Hematopoietic multipotent progenitor cell treated with erythropoietin and hydrocortisone succinate and interleukin-3 and kit ligand, for 15 days (in vitro differentiated cells): Measurements from ENCODE around the gene NEUROD1.

Experiments
- DNase-seq: peaks from one replicate; pipeline ENCODE4 v3.0.0-alpha.2; 2015; ENCODE audit warnings: low spot score

Gene NEUROD1

GRCh38 chr2:181632733-181633401, 47.5 kb downstream of the NEUROD1 start:
- DNase-seq = no peak

GRCh38 chr2:181628590-181629585, 51.4 kb downstream of the NEUROD1 start:
- no peak for DNase-seq

DNA sequence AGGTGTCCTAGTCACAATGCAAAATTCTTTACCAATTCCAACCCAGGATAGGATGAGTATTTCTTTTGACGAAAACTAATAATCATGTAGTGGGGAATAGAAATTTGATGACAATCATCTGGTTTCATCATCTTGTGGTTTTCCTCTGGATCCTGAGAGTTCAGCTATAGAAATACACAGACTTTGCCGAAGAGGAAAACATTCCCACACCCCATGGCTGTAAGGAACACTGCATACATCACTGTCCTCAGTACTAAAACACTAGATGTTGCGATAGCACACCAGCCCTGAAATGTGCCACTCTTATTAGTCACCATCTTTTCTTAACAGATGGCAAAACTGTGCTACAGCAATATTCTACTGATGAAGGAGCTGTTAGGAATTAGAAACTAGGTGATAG, 52.8 kb downstream of the NEUROD1 start:
- no peak for DNase-seq

DNA sequence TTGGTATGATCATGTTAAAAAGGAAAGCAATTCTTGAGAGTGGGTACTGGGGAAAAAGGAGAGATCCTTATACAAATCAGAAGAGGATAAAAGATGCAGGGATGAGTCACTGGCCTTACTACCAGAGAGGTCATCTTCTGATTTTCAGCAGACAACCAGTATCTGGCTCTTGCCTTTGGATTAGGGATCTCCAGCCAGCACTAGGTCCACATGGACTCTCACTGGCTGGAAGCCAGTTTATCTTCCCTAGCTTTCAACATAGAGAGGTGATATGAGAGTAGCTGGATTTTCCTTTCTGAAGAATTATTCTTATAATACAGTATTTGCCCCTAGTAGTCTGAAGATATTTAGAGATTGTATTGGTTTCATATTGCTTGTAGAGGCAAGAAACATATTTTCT, 53.6 kb downstream of the NEUROD1 start:
- DNase-seq = no peak
